ENCODE measurements around the gene CHAF1A. TPM values are rescaled to one million over a fixed set of nuclear protein-coding genes. Genes with fewer than 3 reads are reported as not detected.
A peak's percentile ranks its signal among the peaks of the same experiment; 100 is the strongest.

CHAF1A gene
- total and polyA plus RNA-seq, 2 experiments from 2014 or later: 113 to 125 TPM

DNA sequence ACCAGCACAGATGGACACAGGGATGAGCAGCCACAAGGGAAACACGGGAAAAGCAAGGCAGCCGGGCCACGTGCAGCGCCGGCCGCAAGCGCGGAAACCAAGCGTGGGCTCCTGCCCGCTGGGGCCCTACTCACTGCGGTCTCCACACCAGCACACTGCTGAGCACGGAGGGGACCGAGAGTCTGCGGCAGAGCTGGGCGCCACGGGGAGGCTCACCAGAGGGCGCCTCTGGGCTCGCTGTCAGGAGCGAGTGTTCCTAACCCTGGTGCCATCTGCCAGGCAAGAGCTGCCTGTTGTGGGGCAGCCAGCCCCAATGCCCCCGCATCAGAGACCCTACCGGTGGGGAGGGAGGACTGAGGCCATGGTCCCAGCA, 32.6 kb upstream of the CHAF1A start:
- Histone ChIP-seq H3K27ac (ENCODE audit: low read depth) (peak overlapping the region; percentile 66; the same call in 1 of the 2 replicates), H3F3A (replicated peaks; ENCODE audit: low read depth) (0 out of 2 replicates have a peak, but pooled peaks cover 7% of the 10 kb centered on the region), H2AFZ (no peak overlapping the region), H3K4me1 (ENCODE audit: insufficient read depth) (peaks cover 16% of the 10 kb centered on the region), H3K9me2 (ENCODE audit: insufficient read depth) (no peaks in the 10 kb centered on the region), H3K79me2 (replicated peaks; ENCODE audit: insufficient read depth) (peaks cover 39% of the 10 kb centered on the region), H3K4me2 (peak overlapping the region; percentile 55; the same call in 1 of the 2 replicates), H3K27me3 (ENCODE audit: insufficient read depth) (no peaks in the 10 kb centered on the region), H3K4me3 (no peak overlapping the region), H4K20me1 (replicated peaks; ENCODE audit: insufficient read depth) (peaks cover 11% of the 10 kb centered on the region; the same call in 1 of the 2 replicates), H3K36me3 (ENCODE audit: insufficient read depth) (no peaks in the 10 kb centered on the region)
- no peaks in the 10 kb centered on the region for H3K36me3 Mint-ChIP-seq (ENCODE audit: low read depth)
- H3K9me3 Mint-ChIP-seq: no peaks in the 10 kb centered on the region
- H3K4me3 Mint-ChIP-seq: 0 out of 3 replicates have a peak overlapping the region, but pooled peaks have one; percentile 21
- ATAC-seq: peak; percentile 73
- peak overlapping the region; percentile 70; the same call in 1 of the 2 replicates for H3K27ac Mint-ChIP-seq
- TF ChIP-seq, protein P1, sequence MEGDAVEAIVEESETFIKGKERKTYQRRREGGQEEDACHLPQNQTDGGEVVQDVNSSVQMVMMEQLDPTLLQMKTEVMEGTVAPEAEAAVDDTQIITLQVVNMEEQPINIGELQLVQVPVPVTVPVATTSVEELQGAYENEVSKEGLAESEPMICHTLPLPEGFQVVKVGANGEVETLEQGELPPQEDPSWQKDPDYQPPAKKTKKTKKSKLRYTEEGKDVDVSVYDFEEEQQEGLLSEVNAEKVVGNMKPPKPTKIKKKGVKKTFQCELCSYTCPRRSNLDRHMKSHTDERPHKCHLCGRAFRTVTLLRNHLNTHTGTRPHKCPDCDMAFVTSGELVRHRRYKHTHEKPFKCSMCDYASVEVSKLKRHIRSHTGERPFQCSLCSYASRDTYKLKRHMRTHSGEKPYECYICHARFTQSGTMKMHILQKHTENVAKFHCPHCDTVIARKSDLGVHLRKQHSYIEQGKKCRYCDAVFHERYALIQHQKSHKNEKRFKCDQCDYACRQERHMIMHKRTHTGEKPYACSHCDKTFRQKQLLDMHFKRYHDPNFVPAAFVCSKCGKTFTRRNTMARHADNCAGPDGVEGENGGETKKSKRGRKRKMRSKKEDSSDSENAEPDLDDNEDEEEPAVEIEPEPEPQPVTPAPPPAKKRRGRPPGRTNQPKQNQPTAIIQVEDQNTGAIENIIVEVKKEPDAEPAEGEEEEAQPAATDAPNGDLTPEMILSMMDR (conservative IDR thresholded peaks at IDR 0.05; ENCODE audit: low read depth in 2 of 2): peak in 1 of 2 experiments; percentile 74; a peak in 3 of 4 replicates
- no peak for TF ChIP-seq NANOG (IDR thresholded peaks at IDR 0.05; ENCODE audit: borderline replicate concordance)
- peaks cover 28% of the 10 kb centered on the region for H3K4me1 Mint-ChIP-seq
- H3K27me3 Mint-ChIP-seq (ENCODE audit: insufficient read depth, low read depth, poor library complexity): peaks cover 26% of the 10 kb centered on the region
- DNase-seq (ENCODE audit: low spot score): peak; percentile 65

DNA sequence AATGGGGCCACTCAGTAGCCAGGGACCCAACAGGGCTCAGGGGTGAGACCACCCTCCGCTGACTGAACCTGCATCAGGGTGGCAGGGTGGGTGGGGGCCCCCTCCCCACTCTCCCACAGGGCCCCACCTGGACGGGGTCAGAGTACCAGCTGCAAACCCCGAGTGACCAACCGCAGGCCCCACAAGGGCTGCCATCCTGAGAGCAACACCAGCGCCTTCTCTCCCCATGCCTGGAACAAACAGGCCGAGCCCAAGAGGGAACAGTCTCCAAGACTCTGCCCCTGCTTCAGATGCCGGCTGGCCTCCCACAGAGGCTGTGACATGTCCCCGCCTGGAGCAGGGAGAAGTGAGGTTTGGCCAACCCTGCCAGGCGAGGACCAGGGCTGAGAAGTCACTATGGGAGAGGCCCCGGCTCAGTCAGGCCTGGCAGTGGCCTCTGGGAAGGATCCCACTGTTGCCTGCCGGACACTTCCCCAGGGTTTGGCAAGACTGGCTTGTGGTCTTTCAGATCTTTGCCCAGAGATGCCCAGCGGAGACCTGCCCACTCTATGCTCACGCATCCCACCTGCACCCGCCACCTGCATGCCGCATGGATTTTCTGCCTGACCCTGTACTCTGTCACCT, 31.9 kb upstream of the CHAF1A start:
- Histone ChIP-seq H3K36me3 (ENCODE audit: insufficient read depth) (no peaks in the 10 kb centered on the region), H3K9me2 (ENCODE audit: insufficient read depth) (no peaks in the 10 kb centered on the region), H3F3A (replicated peaks; ENCODE audit: low read depth) (0 out of 2 replicates have a peak, but pooled peaks cover 13% of the 10 kb centered on the region), H3K27ac (ENCODE audit: low read depth) (peak overlapping the region; percentile 66), H3K4me2 (no peak overlapping the region), H4K20me1 (replicated peaks; ENCODE audit: insufficient read depth) (peaks cover 11% of the 10 kb centered on the region; the same call in 1 of the 2 replicates), H3K27me3 (ENCODE audit: insufficient read depth) (no peaks in the 10 kb centered on the region), H3K79me2 (replicated peaks; ENCODE audit: insufficient read depth) (peaks cover 46% of the 10 kb centered on the region), H3K4me1 (ENCODE audit: insufficient read depth) (peaks cover 22% of the 10 kb centered on the region), H3K4me3 (no peak overlapping the region), H2AFZ (no peak overlapping the region)
- no peaks in the 10 kb centered on the region for H3K36me3 Mint-ChIP-seq (ENCODE audit: low read depth)
- DNase-seq (ENCODE audit: low spot score) (no peak), ATAC-seq (no peak)
- no peak overlapping the region for H3K4me3 Mint-ChIP-seq
- peaks cover 26% of the 10 kb centered on the region for H3K27me3 Mint-ChIP-seq (ENCODE audit: insufficient read depth, low read depth, poor library complexity)
- H3K4me1 Mint-ChIP-seq: peaks cover 34% of the 10 kb centered on the region
- H3K9me3 Mint-ChIP-seq: no peaks in the 10 kb centered on the region
- no peak overlapping the region for H3K27ac Mint-ChIP-seq
- no peak for TF ChIP-seq NANOG (IDR thresholded peaks at IDR 0.05; ENCODE audit: borderline replicate concordance)
- TF ChIP-seq EZH2phosphoT487 (IDR thresholded peaks at IDR 0.05; ENCODE audit: unreplicated experiment): no peak

DNA sequence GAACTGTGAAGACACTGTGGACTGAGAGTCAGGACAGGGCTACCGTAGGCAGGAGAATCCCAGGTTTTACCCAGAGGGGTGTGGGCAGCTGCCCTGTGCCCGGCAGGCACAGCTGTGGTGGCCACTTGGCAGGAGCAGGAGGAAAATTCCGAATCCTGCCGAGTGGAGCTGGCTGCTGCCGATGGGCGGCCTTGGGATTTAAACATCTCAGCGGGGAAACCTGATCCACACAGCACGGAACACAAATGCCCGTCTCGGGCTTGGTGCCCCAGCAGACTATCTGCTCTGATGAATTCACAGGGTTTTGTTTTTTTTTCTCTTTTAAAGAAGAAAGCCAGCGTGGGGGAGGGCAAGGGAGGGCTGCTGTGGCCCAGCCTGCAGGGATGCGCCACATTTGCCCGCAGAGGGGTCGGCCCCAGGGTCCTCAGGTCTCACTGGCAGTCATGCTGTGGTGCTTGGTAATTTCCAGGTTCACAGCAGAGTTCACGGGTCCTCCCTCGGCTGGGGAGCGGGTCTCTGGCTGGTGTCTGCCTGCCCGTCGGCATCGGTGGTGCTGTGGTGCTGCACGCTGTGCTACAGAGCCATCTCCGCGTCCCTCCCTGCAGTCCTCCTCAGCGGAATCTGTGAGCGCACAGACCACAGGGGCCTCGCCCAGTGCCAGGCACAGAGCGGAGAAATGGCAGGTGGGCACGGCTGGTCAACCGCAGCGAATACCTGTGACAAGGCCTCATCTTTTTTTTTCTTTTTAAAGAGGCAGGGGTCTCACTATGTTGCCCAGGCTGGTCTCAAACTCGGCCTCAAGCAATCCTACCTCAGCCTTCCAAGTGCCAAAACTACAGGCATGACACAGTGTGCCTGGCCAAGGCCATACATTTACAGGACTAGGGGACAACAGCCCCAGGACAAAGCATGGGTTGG, 30.9 kb upstream of the CHAF1A start:
- peaks cover 52% of the 10 kb centered on the region for H3K79me2 ChIP-seq (replicated peaks; ENCODE audit: insufficient read depth)
- H3K9me2 ChIP-seq (ENCODE audit: insufficient read depth): no peaks in the 10 kb centered on the region
- no peak for ATAC-seq
- DNase-seq (ENCODE audit: low spot score): no peak
- no peak overlapping the region for H3K27ac Mint-ChIP-seq
- H3K36me3 Mint-ChIP-seq (ENCODE audit: low read depth): no peaks in the 10 kb centered on the region
- H3K4me1 ChIP-seq (ENCODE audit: insufficient read depth): peaks cover 32% of the 10 kb centered on the region
- H3K4me3 ChIP-seq: no peak overlapping the region
- no peaks in the 10 kb centered on the region for H3K27me3 ChIP-seq (ENCODE audit: insufficient read depth)
- peaks cover 31% of the 10 kb centered on the region for H3K27me3 Mint-ChIP-seq (ENCODE audit: insufficient read depth, low read depth, poor library complexity)
- H2AFZ ChIP-seq: no peak overlapping the region
- no peak overlapping the region for H3K4me2 ChIP-seq
- no peak overlapping the region for H3K4me3 Mint-ChIP-seq
- no peaks in the 10 kb centered on the region for H3K9me3 Mint-ChIP-seq
- no peaks in the 10 kb centered on the region for H3K36me3 ChIP-seq (ENCODE audit: insufficient read depth)
- H3K27ac ChIP-seq (ENCODE audit: low read depth): peak overlapping the region; percentile 39; the same call in 1 of the 2 replicates
- 0 out of 2 replicates have a peak, but pooled peaks cover 13% of the 10 kb centered on the region for H3F3A ChIP-seq (replicated peaks; ENCODE audit: low read depth)
- H4K20me1 ChIP-seq (replicated peaks; ENCODE audit: insufficient read depth): peaks cover 16% of the 10 kb centered on the region; the same call in 1 of the 2 replicates
- peaks cover 43% of the 10 kb centered on the region for H3K4me1 Mint-ChIP-seq
- TF ChIP-seq, protein P1 (conservative IDR thresholded peaks at IDR 0.05; ENCODE audit: low read depth in 2 of 2): no peak
- TF ChIP-seq ZNF114 (CRISPR knock-in tag; IDR thresholded peaks at IDR 0.05): no peak
- TF ChIP-seq, protein P2, sequence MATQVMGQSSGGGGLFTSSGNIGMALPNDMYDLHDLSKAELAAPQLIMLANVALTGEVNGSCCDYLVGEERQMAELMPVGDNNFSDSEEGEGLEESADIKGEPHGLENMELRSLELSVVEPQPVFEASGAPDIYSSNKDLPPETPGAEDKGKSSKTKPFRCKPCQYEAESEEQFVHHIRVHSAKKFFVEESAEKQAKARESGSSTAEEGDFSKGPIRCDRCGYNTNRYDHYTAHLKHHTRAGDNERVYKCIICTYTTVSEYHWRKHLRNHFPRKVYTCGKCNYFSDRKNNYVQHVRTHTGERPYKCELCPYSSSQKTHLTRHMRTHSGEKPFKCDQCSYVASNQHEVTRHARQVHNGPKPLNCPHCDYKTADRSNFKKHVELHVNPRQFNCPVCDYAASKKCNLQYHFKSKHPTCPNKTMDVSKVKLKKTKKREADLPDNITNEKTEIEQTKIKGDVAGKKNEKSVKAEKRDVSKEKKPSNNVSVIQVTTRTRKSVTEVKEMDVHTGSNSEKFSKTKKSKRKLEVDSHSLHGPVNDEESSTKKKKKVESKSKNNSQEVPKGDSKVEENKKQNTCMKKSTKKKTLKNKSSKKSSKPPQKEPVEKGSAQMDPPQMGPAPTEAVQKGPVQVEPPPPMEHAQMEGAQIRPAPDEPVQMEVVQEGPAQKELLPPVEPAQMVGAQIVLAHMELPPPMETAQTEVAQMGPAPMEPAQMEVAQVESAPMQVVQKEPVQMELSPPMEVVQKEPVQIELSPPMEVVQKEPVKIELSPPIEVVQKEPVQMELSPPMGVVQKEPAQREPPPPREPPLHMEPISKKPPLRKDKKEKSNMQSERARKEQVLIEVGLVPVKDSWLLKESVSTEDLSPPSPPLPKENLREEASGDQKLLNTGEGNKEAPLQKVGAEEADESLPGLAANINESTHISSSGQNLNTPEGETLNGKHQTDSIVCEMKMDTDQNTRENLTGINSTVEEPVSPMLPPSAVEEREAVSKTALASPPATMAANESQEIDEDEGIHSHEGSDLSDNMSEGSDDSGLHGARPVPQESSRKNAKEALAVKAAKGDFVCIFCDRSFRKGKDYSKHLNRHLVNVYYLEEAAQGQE (IDR thresholded peaks at IDR 0.05; ENCODE audit: unreplicated experiment): no peak

All from GM23338 (cell line).